Stimulated activated naive CD4-positive, alpha-beta T cell treated with Interleukin-2 at 50 U/mL for 16 hours (primary cell): ENCODE measurements around the gene NOX4.
"Not testable (repeated sequence)": the region's sequence is repeated elsewhere in the genome, so short reads cannot be mapped to it uniquely, and the experiment has no call there.

Experiments
- DNase-seq: peaks from one replicate; lab custom pipeline; 2025; lab: John Stamatoyannopoulos, UW

Gene NOX4

GRCh38 chr11:89379976-89380771 lies 111.0 kb downstream of the NOX4 start:
- DNase-seq: not testable (repeated sequence)

GRCh38 chr11:89378986-89379385 lies 112.2 kb downstream of the NOX4 start:
- not testable (repeated sequence) for DNase-seq

GRCh38 chr11:89369356-89369755 lies 121.8 kb downstream of the NOX4 start:
- DNase-seq: not testable (repeated sequence)

GRCh38 chr11:89364856-89365255 lies 126.3 kb downstream of the NOX4 start:
- not testable (repeated sequence) for DNase-seq

- no peak for DNase-seq
Observed at GRCh38 chr11:89361734-89362133, 129.4 kb downstream of the NOX4 start.

- not testable (repeated sequence) for DNase-seq
Observed at GRCh38 chr11:89359208-89359607, 132.0 kb downstream of the NOX4 start.

GRCh38 chr11:89358761-89359160 lies 132.4 kb downstream of the NOX4 start:
- DNase-seq: no peak

GRCh38 chr11:89355646-89356045 lies 135.5 kb downstream of the NOX4 start:
- no peak for DNase-seq

- not testable (repeated sequence) for DNase-seq
Observed at GRCh38 chr11:89354513-89354912, 136.7 kb downstream of the NOX4 start.

GRCh38 chr11:89347071-89347470 lies 144.1 kb downstream of the NOX4 start:
- no peak for DNase-seq

GRCh38 chr11:89346601-89347000 lies 144.6 kb downstream of the NOX4 start:
- DNase-seq: no peak

- not testable (repeated sequence) for DNase-seq
Observed at GRCh38 chr11:89342880-89343572, 148.1 kb downstream of the NOX4 start.

GRCh38 chr11:89340450-89340849 lies 150.7 kb downstream of the NOX4 start:
- DNase-seq: not testable (repeated sequence)

- not testable (repeated sequence) for DNase-seq
Observed at GRCh38 chr11:89338073-89338472, 153.1 kb downstream of the NOX4 start.

- not testable (repeated sequence) for DNase-seq
Observed at GRCh38 chr11:89337100-89337650, 154.0 kb downstream of the NOX4 start.

GRCh38 chr11:89333704-89334103 lies 157.5 kb downstream of the NOX4 start:
- DNase-seq: not testable (repeated sequence)

- DNase-seq: not testable (repeated sequence)
Observed at GRCh38 chr11:89331940-89332339, 159.2 kb downstream of the NOX4 start.

- no peak for DNase-seq
Observed at GRCh38 chr11:89327885-89328284, 163.3 kb downstream of the NOX4 start.

- DNase-seq: no peak
Observed at GRCh38 chr11:89321401-89321800, 169.8 kb downstream of the NOX4 start.

GRCh38 chr11:89310607-89311006 lies 180.6 kb downstream of the NOX4 start:
- not testable (repeated sequence) for DNase-seq

- not testable (repeated sequence) for DNase-seq
Observed at GRCh38 chr11:89309321-89309985, 181.7 kb downstream of the NOX4 start.

GRCh38 chr11:89308272-89308671 lies 182.9 kb downstream of the NOX4 start:
- DNase-seq: not testable (repeated sequence)
